ENCODE results near the gene SYN1. TPM values are rescaled to one million over a fixed set of nuclear protein-coding genes. Genes with fewer than 3 reads are reported as not detected.

SYN1 gene
- total RNA-seq, 2 donors from 2014 or later, result 6.4 to 7.0 TPM

- Histone ChIP-seq H3K27me3 (no peaks in the 10 kb centered on the region), H3K9me3 (no peaks in the 10 kb centered on the region), H3K4me1 (peaks cover 0 to 4% of the 10 kb centered on the region in 2 donors), H3K36me3 (peaks cover 15% of the 10 kb centered on the region), H3K4me3 (peak within 1 kb of the TSS; percentile 58 to 60), H3K27ac (peak within 1 kb of the TSS; percentile 90 to 92)
- peak; percentile 93 for DNase-seq (ENCODE audit: low spot score)
- TF ChIP-seq CTCF (IDR thresholded peaks at IDR 0.05), result no peak
Measured at GRCh38 chrX:47658684-47659420, 39.2 kb upstream of the SYN1 start, which contains the start of gene UXT. Gene UXT, minus strand, starts transcription at chrX:47659180. Its CDS starts 253 bp downstream, at chrX:47658927.

- peaks cover 19% of the 10 kb centered on the region for H3K36me3 ChIP-seq
- DNase-seq (ENCODE audit: low spot score), result no peak
- H3K27ac ChIP-seq, result peak overlapping the region; percentile 90 to 92
- TF ChIP-seq CTCF (IDR thresholded peaks at IDR 0.05), result no peak
- H3K4me3 ChIP-seq, result peak overlapping the region; percentile 58 to 60
- no peaks in the 10 kb centered on the region for H3K27me3 ChIP-seq
- H3K9me3 ChIP-seq, result no peaks in the 10 kb centered on the region
- H3K4me1 ChIP-seq, result peaks cover 0 to 4% of the 10 kb centered on the region in 2 donors
Measured at GRCh38 chrX:47658301-47658683, 38.6 kb upstream of the SYN1 start.

- TF ChIP-seq CTCF (IDR thresholded peaks at IDR 0.05), result no peak
- no peak for DNase-seq (ENCODE audit: low spot score)
- H3K27me3 ChIP-seq, result no peaks in the 10 kb centered on the region
- H3K4me3 ChIP-seq, result peak overlapping the region; percentile 29 to 70
- H3K9me3 ChIP-seq, result no peaks in the 10 kb centered on the region
- H3K4me1 ChIP-seq, result peaks cover 0 to 8% of the 10 kb centered on the region in 2 donors
- H3K27ac ChIP-seq, result peak overlapping the region; percentile 67 to 91
- peaks cover 11% of the 10 kb centered on the region for H3K36me3 ChIP-seq
Measured at GRCh38 chrX:47651043-47651905, 31.6 kb upstream of the SYN1 start.

- Histone ChIP-seq H3K36me3 (peaks cover 7% of the 10 kb centered on the region), H3K4me1 (peaks cover 0 to 8% of the 10 kb centered on the region in 2 donors), H3K4me3 (peak within 1 kb of the TSS; percentile 69 to 70), H3K9me3 (no peaks in the 10 kb centered on the region), H3K27me3 (no peaks in the 10 kb centered on the region), H3K27ac (peak within 1 kb of the TSS; percentile 86 to 91)
- peak; percentile 98 for DNase-seq (ENCODE audit: low spot score)
- TF ChIP-seq CTCF (IDR thresholded peaks at IDR 0.05), result no peak
Measured at GRCh38 chrX:47650164-47651042, 30.7 kb upstream of the SYN1 start, which contains the start of gene ELK1. Gene ELK1, minus strand, starts transcription at chrX:47650563. Its CDS starts 9,122 bp downstream, at chrX:47641441.

GRCh38 chrX:47649781-47650163, 30.1 kb upstream of the SYN1 start:
- Histone ChIP-seq H3K4me1 (peaks cover 0 to 8% of the 10 kb centered on the region in 2 donors), H3K27me3 (no peaks in the 10 kb centered on the region), H3K27ac (peak overlapping the region; percentile 86 to 91), H3K36me3 (peaks cover 7% of the 10 kb centered on the region), H3K9me3 (no peaks in the 10 kb centered on the region), H3K4me3 (peak overlapping the region; percentile 69 to 70)
- TF ChIP-seq CTCF (IDR thresholded peaks at IDR 0.05), result no peak
- peak; percentile 50 for DNase-seq (ENCODE audit: low spot score)

Measured in right atrium auricular region (tissue), 2 donors.